Fibroblast of mammary gland (primary cell): Measurements from ENCODE around the gene CFAP20DC.

Experiments
- DNase-seq: peaks from one replicate; pipeline ENCODE4 v3.0.0-alpha.2; 2010; ENCODE audit warnings: low read depth
- H3K4me3 ChIP-seq: 2 replicates; pipeline ENCODE4 v1.5.1; 2011; ENCODE audit warnings: low read depth, mild to moderate bottlenecking, low read length, moderate library complexity; ENCODE audit not compliant: control insufficient read depth
- CTCF ChIP-seq: conservative IDR thresholded peaks from 2 replicates; pipeline ENCODE4 v1.5.1; 2011; ENCODE audit warnings: low read depth, low read length, inconsistent platforms; ENCODE audit not compliant: control insufficient read depth, insufficient read depth

Gene CFAP20DC

GRCh38 chr3:59006634-59007517 lies 42.9 kb downstream of the CFAP20DC start:
- no peak for TF ChIP-seq CTCF
- peak; percentile 69 for DNase-seq
- H3K4me3 ChIP-seq = no peak overlapping the region

- H3K4me3 ChIP-seq = no peak overlapping the region
- TF ChIP-seq CTCF = no peak
- DNase-seq = no peak
Measured at GRCh38 chr3:59001675-59002074, 48.1 kb downstream of the CFAP20DC start.

- H3K4me3 ChIP-seq = no peak overlapping the region
- DNase-seq = peak; percentile 53
- no peak for TF ChIP-seq CTCF
Measured at GRCh38 chr3:58999774-59000160, 50.1 kb downstream of the CFAP20DC start.

GRCh38 chr3:58999134-58999773 lies 50.6 kb downstream of the CFAP20DC start:
- H3K4me3 ChIP-seq = no peak overlapping the region
- no peak for TF ChIP-seq CTCF
- DNase-seq = peak; percentile 62

GRCh38 chr3:58998476-58999117 lies 51.2 kb downstream of the CFAP20DC start:
- peak; percentile 98 for DNase-seq
- TF ChIP-seq CTCF = no peak
- no peak overlapping the region for H3K4me3 ChIP-seq

- no peak for TF ChIP-seq CTCF
- DNase-seq = no peak
- no peak overlapping the region for H3K4me3 ChIP-seq
Measured at GRCh38 chr3:58996730-58997129, 53.1 kb downstream of the CFAP20DC start.
